A673 (cell line): ENCODE measurements around the gene KCNMA1.

ENCODE experiments used
- EZH2 ChIP-seq: fragments of 200-600 bp; sonication (generic); IDR thresholded peaks from 2 replicates; pipeline ENCODE4 v1.6.1; 2017; ENCODE audit warnings: borderline replicate concordance, low read depth, mild to moderate bottlenecking, mixed read lengths, antibody characterized with exemption, low read length; ENCODE audit not compliant: poor library complexity, severe bottlenecking
- TF ChIP-seq, protein P1 (sequence below): fragments of 300-800, 200-600 bp; sonication (generic); conservative IDR thresholded peaks from 2 replicates; pipeline ENCODE4 v1.5.1; 2017; ENCODE audit warnings: low read depth, mild to moderate bottlenecking, antibody characterized with exemption, low read length, moderate library complexity, mixed read lengths

DNA sequence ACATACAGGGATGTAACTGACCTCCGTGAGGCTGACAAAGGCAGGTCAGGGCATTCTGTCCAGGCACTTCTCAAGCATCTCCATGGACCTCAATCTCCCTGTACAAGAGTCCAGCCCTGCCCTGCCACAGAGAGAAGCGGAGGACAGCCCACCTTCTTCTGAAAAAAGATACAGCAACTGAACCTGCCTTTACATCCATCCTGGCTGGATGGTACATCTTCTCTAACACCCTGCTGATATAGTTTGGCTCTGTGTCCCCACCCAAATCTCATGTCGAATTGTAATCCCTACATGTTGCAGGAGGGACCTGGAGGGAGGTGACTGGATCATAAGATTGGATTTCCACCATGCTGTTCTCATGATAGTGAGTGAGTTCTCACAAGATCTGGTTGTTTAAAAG lies 40.5 kb upstream of the KCNMA1 start:
- no peak for TF ChIP-seq EZH2
- TF ChIP-seq, protein P1, sequence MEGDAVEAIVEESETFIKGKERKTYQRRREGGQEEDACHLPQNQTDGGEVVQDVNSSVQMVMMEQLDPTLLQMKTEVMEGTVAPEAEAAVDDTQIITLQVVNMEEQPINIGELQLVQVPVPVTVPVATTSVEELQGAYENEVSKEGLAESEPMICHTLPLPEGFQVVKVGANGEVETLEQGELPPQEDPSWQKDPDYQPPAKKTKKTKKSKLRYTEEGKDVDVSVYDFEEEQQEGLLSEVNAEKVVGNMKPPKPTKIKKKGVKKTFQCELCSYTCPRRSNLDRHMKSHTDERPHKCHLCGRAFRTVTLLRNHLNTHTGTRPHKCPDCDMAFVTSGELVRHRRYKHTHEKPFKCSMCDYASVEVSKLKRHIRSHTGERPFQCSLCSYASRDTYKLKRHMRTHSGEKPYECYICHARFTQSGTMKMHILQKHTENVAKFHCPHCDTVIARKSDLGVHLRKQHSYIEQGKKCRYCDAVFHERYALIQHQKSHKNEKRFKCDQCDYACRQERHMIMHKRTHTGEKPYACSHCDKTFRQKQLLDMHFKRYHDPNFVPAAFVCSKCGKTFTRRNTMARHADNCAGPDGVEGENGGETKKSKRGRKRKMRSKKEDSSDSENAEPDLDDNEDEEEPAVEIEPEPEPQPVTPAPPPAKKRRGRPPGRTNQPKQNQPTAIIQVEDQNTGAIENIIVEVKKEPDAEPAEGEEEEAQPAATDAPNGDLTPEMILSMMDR: no peak
